Effector memory CD4-positive, alpha-beta T cell (primary cell): ENCODE measurements around the gene CELF2.

Experiments
- DNase-seq, 3 donors: peaks; one replicate each; pipeline ENCODE4 v3.0.0-alpha.2; 2020
- H3K27ac ChIP-seq: 2 replicates; pipeline ENCODE4 v1.7.0; 2013; ENCODE audit warnings: mild to moderate bottlenecking, low read length, moderate library complexity; ENCODE audit not compliant: insufficient read depth, poor library complexity, severe bottlenecking
- H3K27me3 ChIP-seq: replicated peaks from 2 replicates; pipeline ENCODE4 v1.7.0; 2013; ENCODE audit warnings: mild to moderate bottlenecking, low read length; ENCODE audit not compliant: insufficient read depth, control insufficient read depth, poor library complexity, severe bottlenecking
- H3K36me3 ChIP-seq: 2 replicates; pipeline ENCODE4 v1.7.0; 2013; ENCODE audit warnings: mild to moderate bottlenecking, low read length, moderate library complexity; ENCODE audit not compliant: control insufficient read depth, insufficient read depth
- H3K4me1 ChIP-seq: 2 replicates; pipeline ENCODE4 v1.7.0; 2013; ENCODE audit warnings: low read length, mild to moderate bottlenecking; ENCODE audit not compliant: control insufficient read depth, insufficient read depth, poor library complexity, severe bottlenecking
- H3K4me3 ChIP-seq: 2 replicates; pipeline ENCODE4 v1.7.0; 2013; ENCODE audit warnings: low read length, low read depth, mild to moderate bottlenecking; ENCODE audit not compliant: insufficient read depth, poor library complexity, severe bottlenecking
- H3K9me3 ChIP-seq: 2 replicates; pipeline ENCODE4 v1.7.0; 2013; ENCODE audit warnings: mild to moderate bottlenecking, low read length, moderate library complexity; ENCODE audit not compliant: control insufficient read depth

Gene CELF2

DNA sequence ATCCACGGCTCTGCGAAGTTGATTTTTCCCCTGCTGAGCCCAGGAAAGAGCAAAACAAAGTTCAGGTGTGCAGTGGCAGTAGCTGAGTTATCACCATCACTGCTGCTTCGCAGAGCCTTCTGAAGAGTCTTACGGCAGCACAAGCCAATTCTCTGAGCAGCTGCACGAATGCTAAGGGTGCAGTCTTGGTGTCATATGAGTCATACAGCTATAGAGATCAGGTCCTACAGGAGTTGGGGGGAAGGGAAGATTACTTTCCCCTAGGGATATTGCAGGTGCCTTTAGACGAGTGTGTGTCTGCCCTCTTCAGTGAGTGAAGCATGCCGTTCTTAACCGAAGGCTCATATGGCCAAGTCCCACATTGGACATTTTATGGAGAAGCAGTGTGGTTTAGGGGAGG lies 227.8 kb downstream of the CELF2 start:
- no peak for DNase-seq
- Histone ChIP-seq H3K4me1 (peaks cover 42% of the 10 kb centered on the region), H3K9me3 (no peaks in the 10 kb centered on the region), H3K27ac (peak overlapping the region; percentile 50), H3K4me3 (no peak overlapping the region), H3K36me3 (peaks cover 33% of the 10 kb centered on the region), H3K27me3 (no peaks in the 10 kb centered on the region)

DNA sequence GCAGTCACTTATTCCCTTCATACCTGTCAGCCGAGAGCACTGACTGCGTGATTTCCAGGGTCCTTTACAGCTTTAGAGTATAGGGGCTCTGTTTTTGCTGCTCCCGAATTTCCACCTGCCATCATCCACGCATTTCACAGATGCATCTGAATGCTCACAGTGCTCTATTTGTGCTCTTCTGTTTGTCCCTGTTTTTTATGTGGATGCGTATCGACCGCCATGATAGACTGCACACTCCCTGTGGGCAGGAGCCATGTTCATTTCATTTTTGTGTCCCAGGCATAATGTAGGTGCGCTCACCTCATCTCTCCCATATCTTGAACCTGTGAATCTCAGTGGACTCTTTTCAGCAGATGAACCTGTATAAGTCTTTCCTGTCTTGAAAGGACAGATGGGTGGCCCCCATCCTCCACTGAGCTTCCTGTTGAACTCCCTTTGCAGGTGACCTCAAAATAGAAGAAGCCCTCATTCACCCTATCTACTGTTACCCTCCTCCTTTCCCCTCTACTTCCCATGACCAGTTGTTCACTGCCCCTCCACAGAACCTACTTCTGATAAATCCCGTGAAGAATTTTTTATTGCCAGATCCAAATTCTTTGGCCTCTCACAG lies 228.4 kb downstream of the CELF2 start:
- peaks cover 39% of the 10 kb centered on the region for H3K4me1 ChIP-seq
- no peak for DNase-seq
- H3K9me3 ChIP-seq: no peaks in the 10 kb centered on the region
- H3K4me3 ChIP-seq: no peak overlapping the region
- peaks cover 38% of the 10 kb centered on the region for H3K36me3 ChIP-seq
- H3K27me3 ChIP-seq: no peaks in the 10 kb centered on the region
- no peak overlapping the region for H3K27ac ChIP-seq

DNA sequence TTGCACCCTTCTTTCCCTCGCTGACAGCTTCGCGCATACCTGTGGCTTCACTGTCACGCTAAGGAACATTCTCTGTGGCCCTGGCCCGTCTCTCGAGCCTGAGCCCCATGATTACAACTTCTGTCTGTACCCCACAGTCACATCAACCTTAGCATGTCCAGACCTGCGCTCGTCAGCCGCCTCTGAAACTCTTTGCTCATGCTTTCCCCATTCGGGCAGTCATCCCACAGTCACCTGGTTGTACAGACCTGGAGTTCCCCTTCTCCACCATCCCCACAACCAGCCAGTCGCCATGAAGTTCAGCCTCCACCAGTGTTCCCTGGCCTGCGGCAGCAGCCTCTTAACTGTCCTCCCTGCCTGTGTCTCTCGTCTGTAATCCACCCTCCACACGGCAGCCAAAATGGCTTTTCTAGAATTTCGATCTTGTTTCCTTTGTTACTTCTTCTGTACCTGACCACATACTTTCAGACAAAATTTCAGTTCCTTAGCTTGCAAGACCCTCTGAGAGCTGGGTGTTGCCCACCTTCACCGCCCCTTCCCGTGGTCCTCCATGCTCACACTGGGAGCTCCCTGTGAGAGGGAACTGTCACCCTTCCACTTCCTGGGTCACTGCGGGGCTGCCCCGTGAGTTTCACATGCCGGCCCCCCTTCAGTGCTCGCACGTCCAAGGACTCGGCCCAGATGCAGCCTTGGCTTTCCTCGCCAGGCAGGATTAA lies 229.2 kb downstream of the CELF2 start:
- Histone ChIP-seq H3K27me3 (no peaks in the 10 kb centered on the region), H3K4me1 (peaks cover 36% of the 10 kb centered on the region), H3K36me3 (peaks cover 46% of the 10 kb centered on the region), H3K9me3 (no peaks in the 10 kb centered on the region), H3K27ac (no peak overlapping the region), H3K4me3 (no peak overlapping the region)
- DNase-seq: no peak

DNA sequence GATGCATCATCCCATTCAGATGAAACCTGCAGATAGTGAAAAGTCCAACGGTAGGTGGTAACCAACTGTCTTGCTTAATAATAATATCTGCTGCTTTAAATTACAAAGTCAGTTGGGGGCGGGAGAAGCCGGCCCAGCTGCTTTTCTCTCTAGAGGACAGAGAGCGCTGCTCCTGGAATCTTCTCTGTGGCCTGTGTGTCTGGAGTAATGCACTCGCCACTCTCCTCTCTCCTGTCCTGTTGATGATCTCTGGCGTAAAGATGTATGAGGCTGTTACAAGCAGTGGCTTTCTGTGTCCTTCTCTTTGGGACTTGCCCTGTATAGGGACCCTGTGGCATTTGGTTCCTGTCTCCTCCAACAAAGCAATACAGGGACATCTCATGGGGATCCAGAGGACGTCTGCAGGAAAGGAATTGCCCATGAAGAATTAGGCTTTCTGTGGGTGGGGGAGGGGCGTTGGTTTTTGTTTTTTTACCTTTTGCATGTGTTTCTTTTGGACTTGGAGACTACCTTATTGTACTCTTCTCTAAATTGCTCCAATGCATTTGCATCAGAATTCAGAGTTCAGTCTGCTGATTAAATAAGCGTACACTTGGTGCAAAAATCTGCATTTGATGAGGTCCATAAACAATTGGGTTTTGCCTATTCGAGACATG lies 231.6 kb downstream of the CELF2 start:
- H3K27ac ChIP-seq: no peak overlapping the region
- no peak overlapping the region for H3K4me3 ChIP-seq
- H3K4me1 ChIP-seq: peaks cover 14% of the 10 kb centered on the region
- H3K27me3 ChIP-seq: no peaks in the 10 kb centered on the region
- peaks cover 61% of the 10 kb centered on the region for H3K36me3 ChIP-seq
- no peak for DNase-seq
- no peaks in the 10 kb centered on the region for H3K9me3 ChIP-seq

DNA sequence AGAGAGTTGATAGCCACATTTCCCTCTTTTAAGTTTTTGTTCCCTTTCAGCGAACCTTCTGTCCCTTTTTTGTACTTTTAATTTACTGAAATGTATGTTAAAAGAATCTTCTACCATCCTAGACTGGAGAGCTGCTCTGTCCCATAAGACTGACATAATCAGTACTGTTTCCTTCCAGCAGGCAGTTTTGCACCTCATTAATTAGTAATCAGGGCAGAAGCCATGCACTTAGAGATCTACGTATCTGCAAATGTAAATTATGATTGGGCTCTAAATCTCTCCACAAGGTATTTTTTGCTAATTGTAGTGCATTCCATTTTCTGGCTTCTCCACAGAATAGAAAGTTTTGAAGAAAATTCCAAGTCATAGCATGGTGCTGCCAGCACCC lies 232.1 kb downstream of the CELF2 start:
- Histone ChIP-seq H3K4me3 (no peak overlapping the region), H3K36me3 (peaks cover 66% of the 10 kb centered on the region), H3K4me1 (peaks cover 13% of the 10 kb centered on the region), H3K27ac (no peak overlapping the region), H3K9me3 (no peaks in the 10 kb centered on the region), H3K27me3 (no peaks in the 10 kb centered on the region)
- DNase-seq: no peak

DNA sequence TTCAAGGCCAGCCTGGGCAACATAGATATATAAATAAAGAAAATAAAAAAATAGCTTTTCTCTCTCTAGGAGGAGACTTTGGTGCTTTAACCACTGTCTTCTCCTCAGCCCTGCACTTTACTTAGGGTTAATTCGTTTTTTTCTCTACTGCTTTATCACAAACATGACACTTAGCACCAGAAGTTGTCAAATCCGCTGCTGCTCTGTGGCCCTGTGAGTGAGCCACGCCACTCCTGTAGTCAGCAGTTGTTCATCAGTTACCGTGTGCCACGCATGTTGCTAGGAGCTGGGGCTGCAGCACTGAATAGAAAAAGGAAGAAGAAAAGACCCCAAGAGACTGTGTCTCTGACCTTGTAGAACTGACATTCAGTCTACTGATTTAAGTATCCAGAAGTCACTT lies 232.6 kb downstream of the CELF2 start:
- H3K4me1 ChIP-seq: peaks cover 8% of the 10 kb centered on the region
- DNase-seq: no peak
- H3K36me3 ChIP-seq: peaks cover 71% of the 10 kb centered on the region

DNA sequence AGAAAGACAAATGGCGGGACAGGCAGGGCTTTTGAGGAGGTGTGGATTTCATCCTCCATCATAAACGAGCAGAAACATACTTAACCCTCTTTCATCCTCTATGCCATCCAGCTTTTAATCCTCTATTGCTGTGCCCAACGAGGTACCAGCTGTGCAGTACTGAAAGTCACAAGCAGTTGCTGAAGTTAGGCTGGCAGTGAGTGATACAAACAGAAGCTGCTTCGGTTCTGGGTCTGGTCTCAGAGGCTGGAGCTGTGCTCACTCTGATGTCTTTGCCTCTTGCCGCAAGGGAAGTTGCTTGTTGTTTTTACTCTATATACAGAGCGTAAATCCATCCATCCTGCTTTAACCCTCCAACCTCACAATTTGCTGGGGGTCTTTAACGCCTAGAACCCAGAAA lies 235.2 kb downstream of the CELF2 start:
- Histone ChIP-seq H3K27me3 (no peaks in the 10 kb centered on the region), H3K36me3 (peaks cover 81% of the 10 kb centered on the region), H3K4me1 (peaks cover 8% of the 10 kb centered on the region), H3K4me3 (no peak overlapping the region), H3K27ac (no peak overlapping the region), H3K9me3 (no peaks in the 10 kb centered on the region)
- no peak for DNase-seq

More for the DNA sequence above, 232.6 kb downstream of the CELF2 start:
- Histone ChIP-seq H3K27me3 (no peaks in the 10 kb centered on the region), H3K9me3 (no peaks in the 10 kb centered on the region), H3K4me3 (no peak overlapping the region), H3K27ac (no peak overlapping the region)

DNA sequence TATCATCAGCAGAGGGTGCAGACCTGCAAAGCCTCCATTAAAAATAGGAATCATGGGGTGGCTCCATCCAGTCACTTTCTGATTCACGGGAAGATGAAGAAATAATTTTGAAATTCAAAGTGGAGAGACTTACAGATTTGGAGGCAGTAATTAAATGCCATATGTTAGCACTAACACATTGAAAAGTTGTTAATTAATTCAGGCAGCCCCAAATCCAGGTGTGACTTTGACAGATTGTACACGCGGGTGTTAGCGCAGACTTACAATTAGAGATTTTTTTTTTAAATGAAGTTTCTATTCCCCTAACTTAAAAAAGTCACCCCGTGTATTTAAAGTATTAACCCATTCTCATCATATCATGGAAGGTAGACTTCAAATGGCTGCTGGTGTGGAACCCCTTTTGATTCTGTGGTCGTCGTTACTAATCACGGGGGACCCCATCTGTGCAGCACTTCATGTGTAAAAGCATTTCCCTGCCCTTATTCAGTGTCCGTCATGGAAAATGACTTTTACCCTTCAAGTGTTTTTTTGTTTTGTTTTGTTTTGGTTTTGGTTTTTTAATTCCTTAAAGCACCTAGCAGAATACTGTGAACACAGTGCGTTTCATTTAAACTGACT lies 235.8 kb downstream of the CELF2 start:
- no peak for DNase-seq
- Histone ChIP-seq H3K4me1 (peaks cover 8% of the 10 kb centered on the region), H3K27me3 (no peaks in the 10 kb centered on the region), H3K27ac (no peak overlapping the region), H3K36me3 (peaks cover 84% of the 10 kb centered on the region), H3K4me3 (no peak overlapping the region), H3K9me3 (no peaks in the 10 kb centered on the region)

DNA sequence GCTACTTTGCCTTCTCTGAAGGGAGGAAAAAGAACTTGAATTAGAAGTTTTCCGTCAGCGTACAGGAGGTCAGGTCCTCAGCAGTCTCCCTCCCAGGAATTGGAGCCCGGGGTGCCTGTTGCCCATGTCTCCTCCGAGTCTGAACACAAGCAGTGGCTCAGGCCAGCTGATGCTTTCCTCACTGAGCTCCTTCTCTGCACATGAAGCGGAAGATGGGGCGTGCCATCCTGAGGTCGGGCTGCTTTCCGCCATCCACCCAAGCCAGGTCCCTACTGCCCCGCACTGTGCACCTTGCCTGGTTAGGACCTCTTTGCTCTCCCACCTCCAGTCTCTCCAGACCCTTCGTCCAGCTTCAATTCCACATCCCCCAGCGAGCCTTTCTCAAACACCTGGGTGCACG lies 237.5 kb downstream of the CELF2 start:
- DNase-seq: no peak
- H3K36me3 ChIP-seq: peaks cover 84% of the 10 kb centered on the region
- no peak overlapping the region for H3K4me3 ChIP-seq
- H3K27ac ChIP-seq: no peak overlapping the region
- H3K9me3 ChIP-seq: no peaks in the 10 kb centered on the region
- H3K27me3 ChIP-seq: no peaks in the 10 kb centered on the region
- peaks cover 8% of the 10 kb centered on the region for H3K4me1 ChIP-seq
